ENCODE measurements around the gene ABTB1.
"Not testable (repeated sequence)": the region's sequence is repeated elsewhere in the genome, so short reads cannot be mapped to it uniquely, and the experiment has no call there.

Gene ABTB1

DNA sequence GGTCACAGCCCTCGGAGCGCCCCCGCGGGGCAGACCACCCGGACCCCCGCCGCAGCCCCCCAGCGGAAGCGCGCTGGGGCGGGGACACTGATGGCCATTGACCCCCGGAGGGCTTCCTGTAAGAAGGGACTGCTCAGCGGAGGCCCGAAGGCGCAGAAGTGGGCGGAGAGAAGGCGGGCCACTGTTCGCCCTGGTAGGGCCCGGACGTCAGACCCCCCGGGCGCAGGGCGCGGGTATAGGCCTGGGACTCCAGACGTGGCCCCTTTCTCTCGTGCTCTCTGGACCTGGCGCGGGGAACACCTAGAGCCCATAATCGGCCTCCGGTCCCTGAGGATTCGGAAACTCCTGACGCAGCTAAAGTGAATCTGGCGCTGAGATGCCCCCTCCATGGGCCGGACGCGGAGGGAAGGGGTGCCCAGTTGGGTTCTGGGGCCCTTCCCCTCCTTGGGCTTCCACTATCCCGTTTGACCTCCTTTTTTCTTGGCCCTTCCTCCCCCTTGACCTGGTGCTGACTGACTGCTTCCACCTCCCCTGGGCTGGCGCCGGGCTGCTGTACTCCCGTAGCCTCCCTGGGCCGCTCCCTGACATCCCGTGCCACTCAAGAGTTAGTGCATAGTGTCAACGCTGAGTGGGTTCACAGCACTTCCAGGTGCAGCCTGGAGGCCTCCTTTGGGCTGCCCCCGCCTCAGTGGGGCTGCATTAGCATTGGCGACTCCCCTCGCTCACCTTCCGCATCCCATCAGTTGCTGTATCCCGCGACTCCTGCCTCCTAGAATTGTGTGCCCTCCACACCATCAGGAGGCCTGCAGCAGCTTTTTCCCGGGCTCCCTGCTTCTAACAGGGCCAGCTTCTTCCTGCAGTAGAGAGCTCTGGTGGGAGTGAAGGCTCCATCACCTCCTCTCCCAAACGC lies 694 bp downstream of the ABTB1 start:
- peak; percentile 50 for DNase-seq

DNA sequence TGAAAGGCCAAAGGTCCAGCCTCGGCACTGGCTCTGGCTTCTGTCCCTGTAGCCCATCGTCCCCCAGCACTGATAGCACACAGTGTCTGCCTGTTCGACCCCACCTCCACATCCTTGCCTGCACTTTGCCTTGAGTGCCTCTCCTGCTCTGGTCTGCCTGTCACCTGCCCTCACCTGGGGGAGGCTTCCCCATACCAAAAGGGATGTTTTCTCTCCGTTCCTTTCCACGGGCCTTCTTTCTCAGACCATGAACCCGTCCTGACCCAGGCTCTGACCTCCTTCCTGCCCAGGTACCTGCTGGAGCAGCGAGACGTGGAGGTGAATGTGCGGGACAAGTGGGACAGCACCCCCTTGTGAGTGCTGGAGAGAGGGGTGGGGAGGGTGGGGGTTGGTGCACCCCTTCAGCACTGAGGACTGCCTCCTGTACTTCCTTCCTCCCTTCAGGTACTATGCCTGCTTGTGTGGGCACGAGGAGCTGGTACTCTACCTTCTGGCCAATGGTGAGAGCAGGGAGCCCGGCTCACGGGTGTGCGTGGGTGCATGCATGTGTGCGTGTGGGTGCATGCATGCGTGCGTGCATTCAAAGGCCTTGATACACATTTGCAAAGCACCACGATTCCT lies 1.5 kb downstream of the ABTB1 start:
- no peak for DNase-seq

- no peak for DNase-seq
Observed at GRCh38 chr3:127674790-127675189, 2.0 kb downstream of the ABTB1 start.

GRCh38 chr3:127675651-127676391 lies 3.1 kb downstream of the ABTB1 start:
- DNase-seq, result no peak

- no peak for DNase-seq
Observed at GRCh38 chr3:127676456-127676855, 3.7 kb downstream of the ABTB1 start.

DNA sequence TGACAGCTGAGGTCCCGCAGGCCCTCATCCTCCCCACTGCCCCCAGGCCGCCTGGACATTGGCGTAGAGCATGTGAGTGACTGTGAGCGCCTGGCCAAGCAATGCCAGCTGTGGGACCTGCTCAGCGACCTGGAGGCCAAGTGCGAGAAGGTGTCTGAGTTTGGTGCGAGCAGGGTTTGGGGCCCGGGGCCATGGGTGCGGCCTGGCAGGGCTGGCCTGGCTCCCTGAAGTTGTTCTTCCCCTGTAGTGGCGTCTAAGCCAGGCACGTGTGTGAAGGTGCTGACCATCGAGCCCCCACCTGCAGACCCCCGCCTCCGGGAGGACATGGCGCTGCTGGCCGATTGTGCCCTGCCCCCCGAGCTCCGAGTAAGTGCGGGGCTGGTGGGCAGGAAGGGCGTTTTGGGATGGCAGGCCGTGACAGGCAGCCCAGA lies 4.2 kb downstream of the ABTB1 start:
- no peak for DNase-seq

- no peak for DNase-seq
Observed at GRCh38 chr3:127677541-127678314, 5.0 kb downstream of the ABTB1 start.

DNA sequence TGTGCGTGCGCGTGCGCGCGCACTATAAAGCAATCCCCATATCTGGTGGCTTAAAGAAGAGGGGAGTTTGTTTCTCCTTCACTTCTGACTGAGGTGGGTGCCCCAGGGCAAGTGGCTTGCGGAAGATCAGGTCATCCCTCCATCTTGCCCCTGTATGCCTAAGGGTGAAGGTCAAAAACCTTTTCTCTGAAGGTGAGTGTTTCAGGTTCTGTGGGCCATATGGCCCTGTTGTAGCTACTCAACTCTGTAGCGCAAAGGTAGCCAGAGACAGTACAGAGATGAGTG lies 5.5 kb downstream of the ABTB1 start:
- no peak for DNase-seq

- DNase-seq, result no peak
Observed at GRCh38 chr3:127678611-127679533, 6.1 kb downstream of the ABTB1 start.

- DNase-seq, result no peak
Observed at GRCh38 chr3:127679534-127680145, 6.9 kb downstream of the ABTB1 start.

GRCh38 chr3:127680146-127680661 lies 7.5 kb downstream of the ABTB1 start:
- DNase-seq, result no peak

DNA sequence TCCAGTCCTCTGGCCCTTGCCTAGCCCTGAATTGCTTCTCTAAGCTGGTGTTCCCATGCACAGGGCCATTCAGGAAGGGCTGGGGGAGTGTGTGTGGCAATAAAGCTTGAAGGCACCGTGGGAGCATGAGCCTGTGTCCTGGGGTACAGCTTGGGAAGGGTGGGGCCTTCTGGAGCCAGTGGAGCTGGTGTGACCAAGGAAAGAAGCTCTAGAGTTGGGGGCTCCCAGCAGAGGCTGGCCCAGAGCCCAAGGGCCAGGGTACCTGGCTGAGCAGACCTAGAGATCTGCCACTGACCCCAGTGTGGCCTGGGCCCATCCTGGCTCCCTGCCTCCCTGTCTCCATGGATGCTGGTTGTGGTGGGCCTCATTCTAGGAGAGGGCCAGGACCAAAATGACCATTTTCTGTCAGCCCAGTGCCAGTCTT lies 8.1 kb downstream of the ABTB1 start:
- no peak for DNase-seq

DNA sequence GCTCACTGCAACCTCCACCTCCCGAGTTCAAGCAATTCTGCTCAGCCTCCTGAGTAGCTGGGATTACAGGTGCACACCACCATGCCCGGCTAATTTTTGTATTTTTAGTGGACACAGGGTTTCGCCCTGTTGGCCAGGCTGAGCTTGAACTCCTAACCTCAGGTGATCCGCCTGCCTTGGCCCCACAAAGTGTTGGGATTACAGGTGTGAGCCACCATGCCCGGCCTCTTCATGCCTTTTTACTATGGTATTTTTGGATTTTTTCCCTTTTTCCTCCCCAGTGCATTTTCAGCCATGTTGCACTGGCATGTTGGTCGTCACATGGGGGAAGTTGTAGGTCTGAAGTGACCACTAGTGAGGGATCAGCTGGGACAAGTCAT lies 9.4 kb downstream of the ABTB1 start:
- DNase-seq, result not testable (repeated sequence)

GRCh38 chr3:127682561-127682960 lies 9.8 kb downstream of the ABTB1 start:
- DNase-seq, result no peak

DNA sequence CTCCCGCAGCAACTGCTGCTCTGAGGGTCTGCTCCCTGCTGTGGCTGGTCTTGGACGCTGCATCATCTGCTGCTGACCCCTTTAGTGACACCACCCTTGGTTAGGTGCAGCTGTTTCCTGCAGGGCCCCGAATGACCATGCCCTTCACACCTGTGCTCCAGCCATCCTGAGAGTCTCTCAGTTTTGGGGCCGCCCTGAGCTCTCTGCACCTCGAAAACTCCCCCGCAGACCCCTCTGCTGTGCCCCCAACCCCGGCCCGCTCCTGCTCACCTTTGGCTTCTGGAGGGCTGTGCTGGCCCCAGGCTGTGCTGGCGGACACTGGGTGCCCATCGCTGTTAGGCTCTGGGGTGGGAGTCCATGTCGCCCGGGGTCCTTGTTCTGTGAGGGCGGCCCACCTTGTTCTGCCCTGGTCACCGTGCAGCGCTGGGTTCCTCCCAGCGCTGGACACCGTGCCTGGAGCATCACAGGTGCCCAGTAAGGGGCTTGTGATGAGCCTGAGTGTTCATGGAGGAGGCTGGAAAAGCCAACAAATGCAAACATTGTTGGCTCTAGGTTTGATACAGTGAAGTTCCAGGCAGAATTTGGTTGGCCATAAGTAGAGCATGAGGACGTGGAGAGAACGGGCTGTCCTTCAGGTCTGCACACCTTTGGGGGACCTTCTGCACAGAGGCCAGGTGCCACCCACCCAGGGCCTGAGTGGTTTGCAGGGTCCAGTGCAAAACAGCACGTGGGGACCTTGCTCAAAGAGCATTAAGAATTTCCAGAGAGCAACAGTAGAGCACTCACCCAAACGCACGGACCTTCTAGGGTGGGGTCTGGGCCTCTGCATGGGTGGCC lies 12.3 kb downstream of the ABTB1 start:
- no peak for DNase-seq

- no peak for DNase-seq
Observed at GRCh38 chr3:127685708-127686511, 13.2 kb downstream of the ABTB1 start.

DNA sequence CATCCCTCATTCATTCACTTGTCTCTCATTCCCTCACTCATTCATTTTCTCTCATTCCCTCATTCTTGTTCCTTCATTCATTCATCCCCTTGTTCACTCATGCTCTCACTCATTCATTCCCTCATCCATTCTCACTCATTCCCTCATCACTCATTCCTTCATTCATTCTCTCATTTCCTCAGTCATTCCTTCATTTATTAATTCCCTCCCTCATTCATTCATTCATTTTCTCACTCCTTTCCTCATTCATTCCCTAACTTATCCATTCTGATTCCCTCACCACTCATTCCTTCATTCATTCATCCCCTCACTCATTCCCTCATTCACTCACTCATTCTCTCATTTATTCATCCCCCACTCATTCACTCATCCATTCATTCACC lies 13.8 kb downstream of the ABTB1 start:
- no peak for DNase-seq

DNA sequence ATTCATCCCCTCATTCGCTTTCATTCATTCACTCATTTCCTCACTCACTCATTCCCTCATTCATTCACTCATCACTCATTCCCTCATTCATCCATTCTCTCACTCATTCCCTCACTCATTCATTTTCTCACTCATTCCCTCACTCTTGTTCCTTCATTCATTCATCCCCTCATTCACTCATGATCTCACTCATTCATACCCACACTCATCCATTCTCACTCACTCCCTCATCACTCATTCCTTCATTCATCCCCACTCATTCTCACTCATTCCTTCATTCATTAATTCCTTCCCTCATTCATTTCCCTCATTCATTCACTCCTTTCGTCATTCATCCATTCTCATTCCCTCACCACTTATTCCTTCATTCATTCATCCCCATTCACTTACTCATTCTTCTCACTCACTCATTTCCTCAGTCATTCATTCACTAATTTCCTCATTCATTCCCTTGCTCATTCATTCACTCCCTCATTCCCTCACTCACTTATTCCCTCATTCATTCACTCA lies 14.5 kb downstream of the ABTB1 start:
- no peak for DNase-seq

DNA sequence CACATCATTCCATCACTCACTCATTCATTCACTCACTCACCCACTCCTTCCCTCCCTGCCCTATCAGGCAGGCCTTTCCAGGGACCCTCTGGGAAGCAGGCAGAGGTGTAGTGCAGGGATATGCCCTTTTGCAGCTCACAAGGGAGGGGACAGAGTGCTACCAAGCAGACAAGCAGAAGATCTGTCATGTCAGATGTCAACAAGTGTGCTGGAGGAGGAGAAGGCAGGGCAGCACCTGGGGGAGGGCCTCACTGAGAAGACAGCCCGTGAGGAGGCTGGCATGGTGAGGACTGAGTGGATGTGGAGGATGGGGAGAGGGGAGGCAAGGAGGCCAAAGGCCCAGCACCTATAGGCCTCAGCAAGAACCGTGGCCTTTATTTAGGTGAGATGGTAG lies 15.3 kb downstream of the ABTB1 start:
- no peak for DNase-seq
